ENCODE results near the gene PACSIN2. TPM values are rescaled to one million over a fixed set of nuclear protein-coding genes. Genes with fewer than 3 reads are reported as not detected.

Gene PACSIN2
- polyA plus RNA-seq, 2 of the 4 experiments (the other 2 are of a cell fraction) = 60.3 to 94.0 TPM

GRCh38 chr22:42855721-42856120, 159.2 kb downstream of the PACSIN2 start:
- DNase-seq (ENCODE audit: low read depth in 1 of 2, low spot score in 1 of 2) = no peak
- Histone ChIP-seq H3K4me2 (peak overlapping the region; percentile 92), H3K27ac (peak overlapping the region; percentile 76 to 91; a peak in 5 of 6 replicates), H3K4me1 (peaks cover 8% of the 10 kb centered on the region; the same call in 1 of the 3 replicates), H3K4me3 (peak overlapping the region; percentile 91), H3K9me3 (peaks cover 3% of the 10 kb centered on the region; the same call in 1 of the 3 replicates)
- ChIA-PET CTCF (interaction anchor here (0.6 to 4.7 kb wide), 4 partner anchors 12 to 235 kb away, joined by 3 to 26 read pairs (median 4); no protein-coding TSS in a partner anchor), POLR2A (interaction anchor here (0.6 to 1.2 kb wide), 2 partner anchors 10 to 241 kb away, joined by 3 to 6 read pairs; partner anchors contain the start of gene POLDIP3)
- TF ChIP-seq TP53 (CRISPR knock-in tag; IDR thresholded peaks at IDR 0.05) = no peak
- no peak for TF ChIP-seq HOXB5 (CRISPR knock-in tag; IDR thresholded peaks at IDR 0.05)
- no peak for TF ChIP-seq HES2 (IDR thresholded peaks at IDR 0.05)
- WGBS (ENCODE audit: missing lambda C conversion rate) = 68% methylated on average over 4 of the region's 4 CpGs
- ATAC-seq = no peak
- FAIRE-seq = no peak

- no peak for TF ChIP-seq TP53 (CRISPR knock-in tag; IDR thresholded peaks at IDR 0.05)
- no peak for TF ChIP-seq ELK1 (IDR thresholded peaks at IDR 0.05; ENCODE audit: low read depth, low read length)
- no peak for TF ChIP-seq NPAS2 (CRISPR knock-in tag; IDR thresholded peaks at IDR 0.05; ENCODE audit: borderline replicate concordance)
- no peak for TF ChIP-seq JUN (IDR thresholded peaks at IDR 0.05)
- no peak for TF ChIP-seq REST (IDR thresholded peaks at IDR 0.05)
- no peak for TF ChIP-seq RCOR1 (IDR thresholded peaks at IDR 0.05; ENCODE audit: low read depth, low read length)
- no peak for TF ChIP-seq ATOH8 (CRISPR knock-in tag; IDR thresholded peaks at IDR 0.05; ENCODE audit: low read depth)
- no peak for TF ChIP-seq BCL3 (IDR thresholded peaks at IDR 0.05)
- no peak for TF ChIP-seq ZFP36 (IDR thresholded peaks at IDR 0.05; ENCODE audit: borderline replicate concordance, partially characterized antibody)
- no peak for TF ChIP-seq NR3C1 (IDR thresholded peaks at IDR 0.05)
- no peak for TF ChIP-seq ZC3H11A (IDR thresholded peaks at IDR 0.05)
- TF ChIP-seq EHF (CRISPR knock-in tag; IDR thresholded peaks at IDR 0.05) = no peak
- TF ChIP-seq CHD4 (IDR thresholded peaks at IDR 0.05; ENCODE audit: borderline replicate concordance) = no peak
- no peak for TF ChIP-seq NFE2L2 (conservative IDR thresholded peaks at IDR 0.05; ENCODE audit: low read length)
- TF ChIP-seq KDM5A (IDR thresholded peaks at IDR 0.05) = no peak
- no peak for TF ChIP-seq MAZ (IDR thresholded peaks at IDR 0.05; ENCODE audit: borderline replicate concordance, low read depth, low read length)
- no peak for TF ChIP-seq HEYL (CRISPR knock-in tag; IDR thresholded peaks at IDR 0.05)
- TF ChIP-seq JUNB (IDR thresholded peaks at IDR 0.05) = no peak
- TF ChIP-seq MAX (IDR thresholded peaks at IDR 0.05) = no peak
- no peak for TF ChIP-seq ESRRA (IDR thresholded peaks at IDR 0.05; ENCODE audit: borderline replicate concordance, low read length)
- H3K4me3 ChIP-seq = no peak overlapping the region
- H3K9me3 ChIP-seq = peaks cover 3% of the 10 kb centered on the region; the same call in 1 of the 3 replicates
- FAIRE-seq (no peak), DNase-seq (ENCODE audit: low read depth in 1 of 2, low spot score in 1 of 2) (no peak), ATAC-seq (no peak)
- peaks cover 8% of the 10 kb centered on the region; the same call in 1 of the 3 replicates for H3K4me1 ChIP-seq
- H3K4me2 ChIP-seq = peak overlapping the region; percentile 92
- ChIA-PET CTCF (interaction anchor here (1.7 to 4.7 kb wide), 2 partner anchors 12 to 235 kb away, joined by 4 to 26 read pairs; no protein-coding TSS in a partner anchor), POLR2A (no interaction called here)
- no peak overlapping the region for H3K27ac ChIP-seq
- 86% methylated on average over 8 of the region's 8 CpGs for WGBS (ENCODE audit: missing lambda C conversion rate)
These were observed 159.7 kb downstream of the PACSIN2 start for GRCh38 chr22:42855211-42855610.

Data from A549 (cell line).